Fibroblast of the aortic adventitia (primary cell): ENCODE data around the gene GOLGA6L9. TPM values are rescaled to one million over a fixed set of nuclear protein-coding genes. Genes with fewer than 3 reads are reported as not detected.

Source experiments
- small RNA-seq: library from RNA; depleted of rRNA; stranded (forward); fragments of <200 nt; gene quantifications from one replicate; pipeline ENCODE3, GENCODE V24; 2012
- total RNA-seq: library from RNA; depleted of rRNA; stranded (reverse); fragments of >200 nt; gene quantifications from 2 replicates; pipeline ENCODE4 v1.2.3, GENCODE V29; 2012; ENCODE audit warnings: low replicate concordance

GOLGA6L9 gene
- total RNA-seq, 1 donor = 1.2 TPM

Small RNA genes lying within 50 kb of the gene (small RNA-seq; reads per million reads assigned to genes)
- gene AC245033.3 = not detected

Other genes starting within 250 kb of the GOLGA6L9 start
- 18.6 and 36.7 TPM in 2 replicates for gene EFL1, start 167.1 kb upstream of the GOLGA6L9 start, total RNA-seq
- gene SAXO2, start 167.0 kb upstream of the GOLGA6L9 start, total RNA-seq = 0.25 and 1.4 TPM in 2 replicates
- gene GOLGA6L10, start 80.3 kb upstream of the GOLGA6L9 start, total RNA-seq = 0.45 and 0.49 TPM in 2 replicates
- gene RPS17, start 110.6 kb downstream of the GOLGA6L9 start, total RNA-seq = 1,865 and 2,773 TPM in 2 replicates
- 25.5 and 40.9 TPM in 2 replicates for gene CPEB1, start 217.5 kb downstream of the GOLGA6L9 start, total RNA-seq